SKM-1 treated with dmso at 0.1 percent for 144 hours (cell line): ENCODE data around the gene IGFBP5.

ENCODE experiments used
- DNase-seq: peaks from one replicate; lab custom pipeline; 2025; ENCODE audit not compliant: unreplicated experiment; lab: John Stamatoyannopoulos, UW

Gene IGFBP5

GRCh38 chr2:216690456-216690852 is 4.9 kb downstream of the IGFBP5 start:
- DNase-seq, result no peak

- no peak for DNase-seq
Measured at GRCh38 chr2:216689397-216689796, 6.0 kb downstream of the IGFBP5 start.

- no peak for DNase-seq
Measured at GRCh38 chr2:216688731-216689340, 6.5 kb downstream of the IGFBP5 start.

- no peak for DNase-seq
Measured at GRCh38 chr2:216687646-216688045, 7.7 kb downstream of the IGFBP5 start.

- DNase-seq, result no peak
Measured at GRCh38 chr2:216687111-216687510, 8.2 kb downstream of the IGFBP5 start.

GRCh38 chr2:216685327-216685875 is 9.9 kb downstream of the IGFBP5 start:
- DNase-seq, result no peak

- peak; percentile 94 for DNase-seq
Measured at GRCh38 chr2:216683846-216684245, 11.5 kb downstream of the IGFBP5 start.

- DNase-seq, result no peak
Measured at GRCh38 chr2:216681683-216682082, 13.7 kb downstream of the IGFBP5 start.

GRCh38 chr2:216680951-216681629 is 14.3 kb downstream of the IGFBP5 start:
- no peak for DNase-seq

- no peak for DNase-seq
Measured at GRCh38 chr2:216679658-216680024, 15.7 kb downstream of the IGFBP5 start.

- DNase-seq, result no peak
Measured at GRCh38 chr2:216678813-216679657, 16.3 kb downstream of the IGFBP5 start.

GRCh38 chr2:216678098-216678465 is 17.3 kb downstream of the IGFBP5 start:
- DNase-seq, result no peak

GRCh38 chr2:216677439-216678097 is 17.8 kb downstream of the IGFBP5 start:
- DNase-seq, result no peak

GRCh38 chr2:216676630-216677029 is 18.7 kb downstream of the IGFBP5 start:
- no peak for DNase-seq

GRCh38 chr2:216674376-216674775 is 21.0 kb downstream of the IGFBP5 start:
- no peak for DNase-seq

- no peak for DNase-seq
Measured at GRCh38 chr2:216673609-216674008, 21.7 kb downstream of the IGFBP5 start.

GRCh38 chr2:216673021-216673420 is 22.3 kb downstream of the IGFBP5 start:
- no peak for DNase-seq

- no peak for DNase-seq
Measured at GRCh38 chr2:216672466-216672865, 22.9 kb downstream of the IGFBP5 start.

GRCh38 chr2:216671791-216672343 is 23.5 kb downstream of the IGFBP5 start:
- DNase-seq, result no peak

GRCh38 chr2:216671081-216671411 is 24.3 kb downstream of the IGFBP5 start:
- DNase-seq, result no peak
